WTC11 (cell line): ENCODE measurements around the gene SCN8A. TPM values are rescaled to one million over a fixed set of nuclear protein-coding genes. Genes with fewer than 3 reads are reported as not detected.

Source experiments
- ATAC-seq: fragments of 200-7000 bp; cut with Tn5 transposase; 2 replicates; pipeline ENCODE4 v1.10.0; 2021; ENCODE audit warnings: mild to moderate bottlenecking, moderate library complexity
- CTCF ChIA-PET: fragments of 300-600 bp; sonication (Branson Sonifier 250); formaldehyde crosslinking; loops from one replicate; lab custom pipeline; 2021; ENCODE audit warnings: antibody characterized with exemption; lab: Charles Lee
- POLR2A ChIA-PET: fragments of 350-600 bp; sonication (Branson Sonifier 250); formaldehyde crosslinking; loops from one replicate; lab custom pipeline; 2021; ENCODE audit warnings: antibody characterized with exemption; lab: Charles Lee
- DNase-seq: peaks from one replicate; pipeline ENCODE4 v3.0.0; 2021; ENCODE audit warnings: low spot score
- H3K27ac Mint-ChIP-seq: 2 replicates; pipeline ENCODE4 v1.8.0; 2021; ENCODE audit warnings: mixed read lengths
- H3K27me3 Mint-ChIP-seq: 2 replicates; pipeline ENCODE4 v1.8.0; 2021; ENCODE audit warnings: low read depth, mild to moderate bottlenecking, moderate library complexity, mixed read lengths
- H3K36me3 Mint-ChIP-seq: 2 replicates; pipeline ENCODE4 v1.8.0; 2021; ENCODE audit warnings: mixed read lengths
- H3K4me1 Mint-ChIP-seq: 2 replicates; pipeline ENCODE4 v1.8.0; 2022; ENCODE audit warnings: mixed read lengths
- H3K4me3 Mint-ChIP-seq: 2 replicates; pipeline ENCODE4 v1.8.0; 2021; ENCODE audit warnings: mild to moderate bottlenecking, moderate library complexity, mixed read lengths
- H3K9me3 Mint-ChIP-seq: 2 replicates; pipeline ENCODE4 v1.8.0; 2021; ENCODE audit warnings: mixed read lengths
- CREB1 ChIP-seq: sonication (generic); formaldehyde crosslinking; IDR thresholded peaks from 2 replicates; pipeline ENCODE4 v1.8.0; 2023; ENCODE audit warnings: mild to moderate bottlenecking, missing genetic modification reagents
- FOXJ3 ChIP-seq: sonication (generic); formaldehyde crosslinking; IDR thresholded peaks from 2 replicates; pipeline ENCODE4 v1.9.0; 2021; ENCODE audit warnings: missing genetic modification reagents, mild to moderate bottlenecking, borderline replicate concordance
- FOXP1 ChIP-seq: sonication (generic); formaldehyde crosslinking; IDR thresholded peaks from 2 replicates; pipeline ENCODE4 v1.8.0; 2022; ENCODE audit warnings: missing genetic modification reagents, mild to moderate bottlenecking, moderate library complexity, borderline replicate concordance
- GABPB1 ChIP-seq: sonication (generic); formaldehyde crosslinking; IDR thresholded peaks from 2 replicates; pipeline ENCODE4 v1.8.1; 2023; ENCODE audit warnings: mild to moderate bottlenecking, missing genetic modification reagents
- IRF2 ChIP-seq: sonication (generic); formaldehyde crosslinking; IDR thresholded peaks from 2 replicates; pipeline ENCODE4 v1.8.0; 2022; ENCODE audit warnings: low read depth, missing genetic modification reagents, borderline replicate concordance
- NFYB ChIP-seq: sonication (generic); formaldehyde crosslinking; conservative IDR thresholded peaks from 2 replicates; pipeline ENCODE4 v1.8.0; 2022; ENCODE audit warnings: low read depth, missing genetic modification reagents
- RORB ChIP-seq: fragments of 250-450 bp; sonication (Bioruptor Pico); IDR thresholded peaks from 2 replicates; pipeline ENCODE4 v1.9.0; 2021; ENCODE audit warnings: mild to moderate bottlenecking
- SMAD3 ChIP-seq: sonication (generic); formaldehyde crosslinking; IDR thresholded peaks from 2 replicates; pipeline ENCODE4 v1.8.0; 2022; ENCODE audit warnings: missing genetic modification reagents, mild to moderate bottlenecking, borderline replicate concordance
- SOX15 ChIP-seq: fragments of 250-450 bp; sonication (Bioruptor Pico); IDR thresholded peaks from 2 replicates; pipeline ENCODE4 v1.9.0; 2021; ENCODE audit warnings: mild to moderate bottlenecking
- TEAD4 ChIP-seq: sonication (generic); formaldehyde crosslinking; IDR thresholded peaks from 2 replicates; pipeline ENCODE4 v1.8.0; 2022; ENCODE audit warnings: mild to moderate bottlenecking, missing genetic modification reagents
- TP53 ChIP-seq: sonication (generic); formaldehyde crosslinking; IDR thresholded peaks from 2 replicates; pipeline ENCODE4 v1.8.1; 2023; ENCODE audit warnings: mild to moderate bottlenecking, missing genetic modification reagents
- ZNF121 ChIP-seq: sonication (generic); formaldehyde crosslinking; IDR thresholded peaks from 2 replicates; pipeline ENCODE4 v1.8.0; 2023; ENCODE audit warnings: missing genetic modification reagents
- ZNF138 ChIP-seq: sonication (generic); formaldehyde crosslinking; conservative IDR thresholded peaks from 2 replicates; pipeline ENCODE4 v1.8.1; 2022; ENCODE audit warnings: mild to moderate bottlenecking, moderate library complexity, missing genetic modification reagents
- ZNF232 ChIP-seq: sonication (generic); formaldehyde crosslinking; IDR thresholded peaks from 2 replicates; pipeline ENCODE4 v1.8.0; 2022; ENCODE audit warnings: mild to moderate bottlenecking, missing genetic modification reagents
- total RNA-seq: library from RNA; stranded (reverse); gene quantifications from 3 replicates; pipeline ENCODE4 v1.2.3, GENCODE V29; 2021
- TF ChIP-seq, protein P1 (sequence below): sonication (generic); formaldehyde crosslinking; IDR thresholded peaks from 2 replicates; pipeline ENCODE4 v1.8.0; 2023; ENCODE audit warnings: missing genetic modification reagents
- TF ChIP-seq, protein P2 (sequence below): sonication (generic); formaldehyde crosslinking; IDR thresholded peaks from 2 replicates; pipeline ENCODE4 v1.8.1; 2022; ENCODE audit warnings: low read depth, mild to moderate bottlenecking, moderate library complexity, missing genetic modification reagents, borderline replicate concordance
- TF ChIP-seq, protein P3 (sequence below): sonication (generic); formaldehyde crosslinking; IDR thresholded peaks from 2 replicates; pipeline ENCODE4 v1.8.1; 2022; ENCODE audit warnings: missing genetic modification reagents, borderline replicate concordance
- TF ChIP-seq, protein P4 (sequence below): sonication (generic); formaldehyde crosslinking; IDR thresholded peaks from 2 replicates; pipeline ENCODE4 v1.8.1; 2023; ENCODE audit warnings: mild to moderate bottlenecking, missing genetic modification reagents
- TF ChIP-seq, protein P5 (sequence below): sonication (generic); formaldehyde crosslinking; conservative IDR thresholded peaks from 2 replicates; pipeline ENCODE4 v1.8.1; 2023; ENCODE audit warnings: mild to moderate bottlenecking, low read depth, missing genetic modification reagents, moderate library complexity
- TF ChIP-seq, protein P6 (sequence below): fragments of 250-450 bp; sonication (Bioruptor Pico); IDR thresholded peaks from 2 replicates; pipeline ENCODE4 v1.9.0; 2021; ENCODE audit warnings: moderate library complexity, mild to moderate bottlenecking, inconsistent platforms, borderline replicate concordance

SCN8A gene
- total RNA-seq, 1 experiment from 2014 or later, result 14.4 TPM

DNA sequence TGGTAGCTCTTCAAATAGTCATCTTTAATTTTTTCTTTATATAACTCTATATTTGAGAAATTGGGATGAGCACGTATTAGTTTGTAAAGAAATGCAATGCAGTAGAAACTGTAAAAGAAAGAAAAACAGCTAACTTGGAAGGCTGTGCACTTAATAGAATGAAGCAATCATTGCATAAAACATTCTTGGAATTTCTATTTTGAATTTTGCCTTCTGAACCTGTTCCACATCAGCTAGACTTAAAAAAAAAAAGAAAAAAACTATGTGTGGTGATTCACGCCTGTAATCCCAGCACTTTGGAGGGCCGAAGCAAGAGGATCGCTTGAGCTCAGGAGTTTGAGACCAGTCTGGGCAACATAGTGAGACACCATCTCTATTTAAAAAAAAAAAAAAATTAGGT lies 29.4 kb downstream of the SCN8A start (continued):
- TF ChIP-seq, protein P1, sequence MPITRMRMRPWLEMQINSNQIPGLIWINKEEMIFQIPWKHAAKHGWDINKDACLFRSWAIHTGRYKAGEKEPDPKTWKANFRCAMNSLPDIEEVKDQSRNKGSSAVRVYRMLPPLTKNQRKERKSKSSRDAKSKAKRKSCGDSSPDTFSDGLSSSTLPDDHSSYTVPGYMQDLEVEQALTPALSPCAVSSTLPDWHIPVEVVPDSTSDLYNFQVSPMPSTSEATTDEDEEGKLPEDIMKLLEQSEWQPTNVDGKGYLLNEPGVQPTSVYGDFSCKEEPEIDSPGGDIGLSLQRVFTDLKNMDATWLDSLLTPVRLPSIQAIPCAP (CRISPR knock-in tag), result no peak
- TF ChIP-seq SMAD3 (no peak), GABPB1 (CRISPR knock-in tag) (no peak), CREB1 (no peak), TEAD4 (CRISPR knock-in tag) (no peak)
- TF ChIP-seq, protein P2, sequence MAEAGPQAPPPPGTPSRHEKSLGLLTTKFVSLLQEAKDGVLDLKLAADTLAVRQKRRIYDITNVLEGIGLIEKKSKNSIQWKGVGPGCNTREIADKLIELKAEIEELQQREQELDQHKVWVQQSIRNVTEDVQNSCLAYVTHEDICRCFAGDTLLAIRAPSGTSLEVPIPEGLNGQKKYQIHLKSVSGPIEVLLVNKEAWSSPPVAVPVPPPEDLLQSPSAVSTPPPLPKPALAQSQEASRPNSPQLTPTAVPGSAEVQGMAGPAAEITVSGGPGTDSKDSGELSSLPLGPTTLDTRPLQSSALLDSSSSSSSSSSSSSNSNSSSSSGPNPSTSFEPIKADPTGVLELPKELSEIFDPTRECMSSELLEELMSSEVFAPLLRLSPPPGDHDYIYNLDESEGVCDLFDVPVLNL (CRISPR knock-in tag), result no peak
- TF ChIP-seq, protein P3, sequence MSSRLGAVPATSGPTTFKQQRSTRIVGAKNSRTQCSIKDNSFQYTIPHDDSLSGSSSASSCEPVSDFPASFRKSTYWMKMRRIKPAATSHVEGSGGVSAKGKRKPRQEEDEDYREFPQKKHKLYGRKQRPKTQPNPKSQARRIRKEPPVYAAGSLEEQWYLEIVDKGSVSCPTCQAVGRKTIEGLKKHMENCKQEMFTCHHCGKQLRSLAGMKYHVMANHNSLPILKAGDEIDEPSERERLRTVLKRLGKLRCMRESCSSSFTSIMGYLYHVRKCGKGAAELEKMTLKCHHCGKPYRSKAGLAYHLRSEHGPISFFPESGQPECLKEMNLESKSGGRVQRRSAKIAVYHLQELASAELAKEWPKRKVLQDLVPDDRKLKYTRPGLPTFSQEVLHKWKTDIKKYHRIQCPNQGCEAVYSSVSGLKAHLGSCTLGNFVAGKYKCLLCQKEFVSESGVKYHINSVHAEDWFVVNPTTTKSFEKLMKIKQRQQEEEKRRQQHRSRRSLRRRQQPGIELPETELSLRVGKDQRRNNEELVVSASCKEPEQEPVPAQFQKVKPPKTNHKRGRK, result no peak

DNA sequence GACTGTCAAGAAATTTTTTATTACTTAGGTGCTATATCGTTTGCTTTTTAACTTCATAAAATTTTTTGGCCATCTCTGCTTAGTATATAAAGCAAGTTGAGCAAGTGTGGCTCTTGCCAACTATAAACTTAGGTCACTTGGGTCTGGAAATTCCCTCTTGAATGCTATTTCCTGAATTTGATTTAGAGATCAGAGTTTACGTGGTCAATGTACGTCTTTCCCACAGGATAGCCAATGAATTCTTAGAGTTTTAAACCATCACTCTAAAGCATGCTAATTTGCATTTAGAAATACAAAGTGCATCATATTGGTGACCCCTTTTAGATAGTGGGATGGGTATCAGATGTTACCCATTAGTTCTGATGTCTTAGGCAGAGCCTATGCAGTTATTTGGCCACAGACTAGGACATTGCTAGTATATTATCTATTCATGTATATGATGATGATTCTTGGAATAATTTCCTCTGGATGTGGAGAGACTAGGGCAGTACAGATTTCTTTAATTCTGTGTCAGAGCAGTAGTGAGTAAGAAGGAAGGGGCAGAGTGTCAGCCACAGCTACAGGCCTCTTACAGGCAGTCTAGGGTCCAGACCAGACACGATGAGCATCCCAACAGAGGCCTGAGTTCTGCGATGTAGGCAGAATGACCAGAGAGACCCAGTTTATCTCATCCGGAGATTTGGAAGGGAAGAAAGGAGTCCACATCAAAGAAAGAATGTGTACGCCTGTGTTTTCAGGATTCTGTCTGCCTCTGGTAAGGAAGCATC lies 30.3 kb downstream of the SCN8A start:
- Mint-ChIP-seq H3K4me1 (peaks cover 12% of the 10 kb centered on the region), H3K27ac (0 out of 2 replicates have a peak overlapping the region, but pooled peaks have one; percentile 13), H3K36me3 (peaks cover 6% of the 10 kb centered on the region), H3K9me3 (peaks cover 8% of the 10 kb centered on the region), H3K4me3 (no peak overlapping the region), H3K27me3 (no peaks in the 10 kb centered on the region)
- no peak for ATAC-seq
- TF ChIP-seq, protein P4, sequence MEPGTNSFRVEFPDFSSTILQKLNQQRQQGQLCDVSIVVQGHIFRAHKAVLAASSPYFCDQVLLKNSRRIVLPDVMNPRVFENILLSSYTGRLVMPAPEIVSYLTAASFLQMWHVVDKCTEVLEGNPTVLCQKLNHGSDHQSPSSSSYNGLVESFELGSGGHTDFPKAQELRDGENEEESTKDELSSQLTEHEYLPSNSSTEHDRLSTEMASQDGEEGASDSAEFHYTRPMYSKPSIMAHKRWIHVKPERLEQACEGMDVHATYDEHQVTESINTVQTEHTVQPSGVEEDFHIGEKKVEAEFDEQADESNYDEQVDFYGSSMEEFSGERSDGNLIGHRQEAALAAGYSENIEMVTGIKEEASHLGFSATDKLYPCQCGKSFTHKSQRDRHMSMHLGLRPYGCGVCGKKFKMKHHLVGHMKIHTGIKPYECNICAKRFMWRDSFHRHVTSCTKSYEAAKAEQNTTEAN (CRISPR knock-in tag), result no peak
- TF ChIP-seq RORB (CRISPR knock-in tag) (no peak), ZNF138 (CRISPR knock-in tag) (no peak), NFYB (CRISPR knock-in tag) (no peak), FOXP1 (no peak), ZNF232 (CRISPR knock-in tag) (no peak), IRF2 (no peak), ZNF121 (CRISPR knock-in tag) (no peak), CREB1 (no peak), FOXJ3 (CRISPR knock-in tag) (no peak), TP53 (CRISPR knock-in tag) (no peak), SOX15 (CRISPR knock-in tag) (no peak)
- TF ChIP-seq, protein P5, sequence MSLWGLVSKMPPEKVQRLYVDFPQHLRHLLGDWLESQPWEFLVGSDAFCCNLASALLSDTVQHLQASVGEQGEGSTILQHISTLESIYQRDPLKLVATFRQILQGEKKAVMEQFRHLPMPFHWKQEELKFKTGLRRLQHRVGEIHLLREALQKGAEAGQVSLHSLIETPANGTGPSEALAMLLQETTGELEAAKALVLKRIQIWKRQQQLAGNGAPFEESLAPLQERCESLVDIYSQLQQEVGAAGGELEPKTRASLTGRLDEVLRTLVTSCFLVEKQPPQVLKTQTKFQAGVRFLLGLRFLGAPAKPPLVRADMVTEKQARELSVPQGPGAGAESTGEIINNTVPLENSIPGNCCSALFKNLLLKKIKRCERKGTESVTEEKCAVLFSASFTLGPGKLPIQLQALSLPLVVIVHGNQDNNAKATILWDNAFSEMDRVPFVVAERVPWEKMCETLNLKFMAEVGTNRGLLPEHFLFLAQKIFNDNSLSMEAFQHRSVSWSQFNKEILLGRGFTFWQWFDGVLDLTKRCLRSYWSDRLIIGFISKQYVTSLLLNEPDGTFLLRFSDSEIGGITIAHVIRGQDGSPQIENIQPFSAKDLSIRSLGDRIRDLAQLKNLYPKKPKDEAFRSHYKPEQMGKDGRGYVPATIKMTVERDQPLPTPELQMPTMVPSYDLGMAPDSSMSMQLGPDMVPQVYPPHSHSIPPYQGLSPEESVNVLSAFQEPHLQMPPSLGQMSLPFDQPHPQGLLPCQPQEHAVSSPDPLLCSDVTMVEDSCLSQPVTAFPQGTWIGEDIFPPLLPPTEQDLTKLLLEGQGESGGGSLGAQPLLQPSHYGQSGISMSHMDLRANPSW (CRISPR knock-in tag), result no peak
- TF ChIP-seq, protein P6, sequence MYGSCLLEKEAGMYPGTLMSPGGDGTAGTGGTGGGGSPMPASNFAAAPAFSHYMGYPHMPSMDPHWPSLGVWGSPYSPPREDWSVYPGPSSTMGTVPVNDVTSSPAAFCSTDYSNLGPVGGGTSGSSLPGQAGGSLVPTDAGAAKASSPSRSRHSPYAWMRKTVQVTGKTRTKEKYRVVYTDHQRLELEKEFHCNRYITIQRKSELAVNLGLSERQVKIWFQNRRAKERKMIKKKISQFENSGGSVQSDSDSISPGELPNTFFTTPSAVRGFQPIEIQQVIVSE (CRISPR knock-in tag), result no peak
- ChIA-PET CTCF (interaction anchor here (0.6 to 1.0 kb wide), 2 partner anchors 87 to 171 kb away, joined by 3 to 4 read pairs; no protein-coding TSS in a partner anchor), POLR2A (no interaction called here)
- DNase-seq, result no peak
